Mesendoderm (in vitro differentiated cells): ENCODE measurements around the gene PLCL2.
"Not testable (repeated sequence)": the region's sequence is repeated elsewhere in the genome, so short reads cannot be mapped to it uniquely, and the experiment has no call there.

Experiments used
- DNase-seq: peaks from one replicate; pipeline ENCODE4 v3.0.0; 2013
- H2AK5ac ChIP-seq: 2 replicates; pipeline ENCODE4 v1.6.1; 2013; ENCODE audit warnings: low read length, inconsistent platforms
- H2BK120ac ChIP-seq: 2 replicates; pipeline ENCODE4 v1.6.1; 2013; ENCODE audit warnings: low read depth, mild to moderate bottlenecking, low read length, moderate library complexity, mixed read lengths
- H2BK15ac ChIP-seq: replicated peaks from 2 replicates; pipeline ENCODE4 v1.6.1; 2013; ENCODE audit warnings: low read depth, mild to moderate bottlenecking, moderate library complexity
- H2BK5ac ChIP-seq: 2 replicates; pipeline ENCODE4 v1.6.1; 2013; ENCODE audit warnings: low read length, inconsistent platforms
- H3K18ac ChIP-seq: 2 replicates; pipeline ENCODE4 v1.6.1; 2013; ENCODE audit warnings: mild to moderate bottlenecking, low read length, mixed read lengths
- H3K23ac ChIP-seq: one replicate; pipeline ENCODE4 v1.6.1; 2013; ENCODE audit warnings: low read length
- H3K27ac ChIP-seq: 2 replicates; pipeline ENCODE4 v1.5.1; 2013; ENCODE audit warnings: low read depth, mild to moderate bottlenecking, inconsistent platforms, low read length, moderate library complexity
- H3K27me3 ChIP-seq: 2 replicates; pipeline ENCODE4 v1.6.1; 2013; ENCODE audit warnings: low read length, control low read depth, mild to moderate bottlenecking, inconsistent platforms; ENCODE audit not compliant: insufficient read depth, poor library complexity
- H3K36me3 ChIP-seq: 2 replicates; pipeline ENCODE4 v1.6.1; 2013; ENCODE audit warnings: low read length, inconsistent platforms; ENCODE audit not compliant: control insufficient read depth, insufficient read depth
- H3K4ac ChIP-seq: one replicate; pipeline ENCODE4 v1.6.1; 2013; ENCODE audit warnings: low read depth, mild to moderate bottlenecking, low read length, moderate library complexity
- H3K4me1 ChIP-seq: 2 replicates; pipeline ENCODE4 v1.6.1; 2013; ENCODE audit warnings: low read depth, low read length, inconsistent platforms; ENCODE audit not compliant: control insufficient read depth
- H3K4me2 ChIP-seq: 2 replicates; pipeline ENCODE4 v1.6.1; 2013; ENCODE audit warnings: low read length
- H3K4me3 ChIP-seq: 2 replicates; pipeline ENCODE4 v1.5.1; 2013; ENCODE audit warnings: mild to moderate bottlenecking, low read length
- H3K56ac ChIP-seq: one replicate; pipeline ENCODE4 v1.6.1; 2013; ENCODE audit warnings: low read length
- H3K79me1 ChIP-seq: 2 replicates; pipeline ENCODE4 v1.6.1; 2013; ENCODE audit warnings: low read length, inconsistent platforms
- H3K79me2 ChIP-seq: 2 replicates; pipeline ENCODE4 v1.6.1; 2013; ENCODE audit warnings: mild to moderate bottlenecking, low read length; ENCODE audit not compliant: control insufficient read depth, insufficient read depth
- H3K9ac ChIP-seq: 2 replicates; pipeline ENCODE4 v1.6.1; 2013; ENCODE audit warnings: low read length, inconsistent platforms
- H4K5ac ChIP-seq: one replicate; pipeline ENCODE4 v1.6.1; 2013; ENCODE audit warnings: low read length
- H4K8ac ChIP-seq: one replicate; pipeline ENCODE4 v1.6.1; 2013; ENCODE audit warnings: low read depth, mild to moderate bottlenecking, control low read depth, low read length, moderate library complexity
- WGBS: extraction: QIAGEN DNeasy Blood & Tissue Kit; methylation state at CpG from one replicate; pipeline ENCODE4 v1.1.7; 2013; ENCODE audit warnings: low lambda C conversion rate, missing lambda C conversion rate; ENCODE audit not compliant: insufficient coverage; ENCODE audit errors: extremely low coverage; 5-methylcytosine and 5-hydroxymethylcytosine counted together

Gene PLCL2

DNA sequence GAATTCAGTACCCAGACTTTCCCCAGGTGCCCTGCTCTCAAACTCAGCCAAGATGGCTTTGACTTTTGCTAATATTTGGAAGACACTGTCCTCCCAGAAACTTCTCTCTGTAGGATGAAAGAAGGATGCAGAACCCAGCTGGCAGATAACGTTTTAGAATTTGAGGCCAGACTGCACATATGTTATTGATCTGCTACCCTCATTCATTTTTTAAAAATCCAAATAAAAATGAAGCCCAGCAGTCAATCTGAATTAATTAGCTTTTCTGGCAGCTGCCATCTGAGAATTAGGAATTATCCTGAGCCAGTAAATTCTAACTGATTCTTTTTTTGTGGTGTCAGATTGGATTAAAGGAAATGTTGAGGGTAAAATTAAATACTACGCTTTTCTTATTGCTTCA is 236.6 kb downstream of the PLCL2 start:
- no peak overlapping the region for H2BK5ac ChIP-seq
- H3K9ac ChIP-seq, result no peak overlapping the region
- no peak overlapping the region for H3K4ac ChIP-seq
- no peaks in the 10 kb centered on the region for H3K27me3 ChIP-seq
- no peak for DNase-seq
- H3K79me2 ChIP-seq, result no peaks in the 10 kb centered on the region
- H3K36me3 ChIP-seq, result no peaks in the 10 kb centered on the region
- H3K23ac ChIP-seq, result no peak overlapping the region
- no peaks in the 10 kb centered on the region for H3K79me1 ChIP-seq
- H2AK5ac ChIP-seq, result no peak overlapping the region
- no peak overlapping the region for H3K56ac ChIP-seq
- H3K4me3 ChIP-seq, result no peak overlapping the region
- no peak overlapping the region for H3K18ac ChIP-seq
- WGBS, result no CpG with 5 or more reads among the region's 2 CpGs
- no peak overlapping the region for H2BK120ac ChIP-seq
- H4K8ac ChIP-seq, result no peak overlapping the region
- H3K4me1 ChIP-seq, result no peaks in the 10 kb centered on the region
- H3K4me2 ChIP-seq, result no peak overlapping the region
- no peak overlapping the region for H2BK15ac ChIP-seq
- no peak overlapping the region for H4K5ac ChIP-seq
- no peak overlapping the region for H3K27ac ChIP-seq

GRCh38 chr3:17122758-17123157 is 238.0 kb downstream of the PLCL2 start:
- no peak for DNase-seq
- no peak overlapping the region for H3K4me2 ChIP-seq
- no peak overlapping the region for H2BK120ac ChIP-seq
- no peak overlapping the region for H2BK5ac ChIP-seq
- WGBS, result no CpG with 5 or more reads among the region's 3 CpGs
- H3K56ac ChIP-seq, result no peak overlapping the region
- no peaks in the 10 kb centered on the region for H3K27me3 ChIP-seq
- H3K9ac ChIP-seq, result no peak overlapping the region
- H3K23ac ChIP-seq, result no peak overlapping the region
- H3K4me1 ChIP-seq, result no peaks in the 10 kb centered on the region
- H3K4me3 ChIP-seq, result no peak overlapping the region
- no peak overlapping the region for H3K27ac ChIP-seq
- H3K18ac ChIP-seq, result no peak overlapping the region
- H3K36me3 ChIP-seq, result no peaks in the 10 kb centered on the region
- H2BK15ac ChIP-seq, result no peak overlapping the region
- H4K8ac ChIP-seq, result no peak overlapping the region
- no peak overlapping the region for H3K4ac ChIP-seq
- no peaks in the 10 kb centered on the region for H3K79me2 ChIP-seq
- H3K79me1 ChIP-seq, result no peaks in the 10 kb centered on the region
- no peak overlapping the region for H2AK5ac ChIP-seq
- no peak overlapping the region for H4K5ac ChIP-seq

DNA sequence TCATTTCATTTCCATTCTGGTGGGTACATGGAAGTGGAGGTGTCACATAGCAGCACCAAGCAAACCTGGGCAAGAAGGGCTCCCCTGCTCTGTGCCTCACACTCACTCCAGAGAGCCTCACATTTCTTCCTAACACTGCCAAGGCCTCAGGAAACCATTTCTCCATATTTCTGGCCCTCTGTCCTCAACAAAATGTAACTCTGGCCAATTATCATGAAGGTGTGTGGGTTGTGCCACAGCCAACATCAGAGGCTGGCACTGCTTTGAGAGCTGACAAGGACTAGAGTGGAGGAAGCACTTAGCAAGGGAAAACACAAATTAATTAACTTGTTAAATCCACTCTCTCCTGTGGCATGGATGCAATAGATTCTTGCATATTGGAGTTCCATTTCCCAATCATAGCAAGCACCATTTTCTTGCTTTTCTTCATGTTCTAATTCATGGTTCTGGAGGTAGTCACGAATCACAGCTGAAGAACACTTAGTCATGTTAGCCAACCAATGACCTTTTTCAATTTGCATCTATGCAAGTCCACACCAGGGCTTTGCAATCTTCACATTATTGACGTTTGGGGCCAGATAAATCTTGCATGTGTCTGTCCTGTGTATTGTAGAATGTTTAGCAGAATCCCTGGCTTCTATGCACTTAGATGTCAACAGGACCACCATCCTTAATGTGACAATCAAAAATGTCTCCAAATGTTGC is 241.1 kb downstream of the PLCL2 start:
- no peak overlapping the region for H3K4me3 ChIP-seq
- no peak overlapping the region for H2BK5ac ChIP-seq
- no peak overlapping the region for H3K9ac ChIP-seq
- no peaks in the 10 kb centered on the region for H3K36me3 ChIP-seq
- no peaks in the 10 kb centered on the region for H3K79me1 ChIP-seq
- H2BK120ac ChIP-seq, result no peak overlapping the region
- no peak overlapping the region for H3K56ac ChIP-seq
- no peak overlapping the region for H2AK5ac ChIP-seq
- no peak for DNase-seq
- H3K23ac ChIP-seq, result no peak overlapping the region
- no CpG with 5 or more reads among the region's 2 CpGs for WGBS
- no peak overlapping the region for H3K4ac ChIP-seq
- no peak overlapping the region for H4K8ac ChIP-seq
- H3K4me2 ChIP-seq, result no peak overlapping the region
- no peaks in the 10 kb centered on the region for H3K79me2 ChIP-seq
- H3K27ac ChIP-seq, result no peak overlapping the region
- no peaks in the 10 kb centered on the region for H3K27me3 ChIP-seq
- no peak overlapping the region for H3K18ac ChIP-seq
- H2BK15ac ChIP-seq, result no peak overlapping the region
- H3K4me1 ChIP-seq, result no peaks in the 10 kb centered on the region
- H4K5ac ChIP-seq, result no peak overlapping the region

- not testable (repeated sequence) for H3K18ac ChIP-seq, H3K4ac ChIP-seq, H2BK15ac ChIP-seq, H2AK5ac ChIP-seq, H3K56ac ChIP-seq, H3K79me2 ChIP-seq, DNase-seq, H4K5ac ChIP-seq, H3K23ac ChIP-seq, H2BK5ac ChIP-seq, H3K27me3 ChIP-seq, H3K4me3 ChIP-seq, H2BK120ac ChIP-seq, H4K8ac ChIP-seq, H3K79me1 ChIP-seq, H3K27ac ChIP-seq, H3K4me1 ChIP-seq, H3K9ac ChIP-seq, H3K4me2 ChIP-seq, H3K36me3 ChIP-seq
- WGBS, result no CpG with 5 or more reads among the region's 3 CpGs
Observed at GRCh38 chr3:17128671-17129070, 243.9 kb downstream of the PLCL2 start.

- no peak overlapping the region for H3K18ac ChIP-seq
- H3K4ac ChIP-seq, result no peak overlapping the region
- DNase-seq, result no peak
- H3K79me1 ChIP-seq, result no peaks in the 10 kb centered on the region
- no peak overlapping the region for H2BK5ac ChIP-seq
- no peak overlapping the region for H3K4me2 ChIP-seq
- H3K79me2 ChIP-seq, result no peaks in the 10 kb centered on the region
- H3K4me3 ChIP-seq, result no peak overlapping the region
- H3K4me1 ChIP-seq, result no peaks in the 10 kb centered on the region
- H2AK5ac ChIP-seq, result no peak overlapping the region
- no peak overlapping the region for H4K5ac ChIP-seq
- H3K27me3 ChIP-seq, result no peaks in the 10 kb centered on the region
- no peak overlapping the region for H2BK15ac ChIP-seq
- no peak overlapping the region for H2BK120ac ChIP-seq
- no peak overlapping the region for H4K8ac ChIP-seq
- no peak overlapping the region for H3K56ac ChIP-seq
- no peaks in the 10 kb centered on the region for H3K36me3 ChIP-seq
- WGBS, result no CpG with 5 or more reads among the region's 3 CpGs
- H3K9ac ChIP-seq, result no peak overlapping the region
- no peak overlapping the region for H3K23ac ChIP-seq
- H3K27ac ChIP-seq, result no peak overlapping the region
Observed at GRCh38 chr3:17129556-17129955, 244.8 kb downstream of the PLCL2 start.

- H4K8ac ChIP-seq, result no peak overlapping the region
- no peaks in the 10 kb centered on the region for H3K36me3 ChIP-seq
- H3K4me1 ChIP-seq, result no peaks in the 10 kb centered on the region
- no peak overlapping the region for H3K4me2 ChIP-seq
- H3K18ac ChIP-seq, result no peak overlapping the region
- no peak overlapping the region for H3K9ac ChIP-seq
- no CpG with 5 or more reads among the region's 3 CpGs for WGBS
- no peak overlapping the region for H3K56ac ChIP-seq
- H2AK5ac ChIP-seq, result no peak overlapping the region
- no peak overlapping the region for H3K4me3 ChIP-seq
- no peak overlapping the region for H2BK15ac ChIP-seq
- no peak for DNase-seq
- H4K5ac ChIP-seq, result no peak overlapping the region
- no peaks in the 10 kb centered on the region for H3K79me2 ChIP-seq
- no peak overlapping the region for H2BK120ac ChIP-seq
- H3K4ac ChIP-seq, result no peak overlapping the region
- no peak overlapping the region for H3K27ac ChIP-seq
- H3K23ac ChIP-seq, result no peak overlapping the region
- no peaks in the 10 kb centered on the region for H3K79me1 ChIP-seq
- H3K27me3 ChIP-seq, result no peaks in the 10 kb centered on the region
- no peak overlapping the region for H2BK5ac ChIP-seq
Observed at GRCh38 chr3:17130956-17131355, 246.2 kb downstream of the PLCL2 start.
